Endodermal cell (in vitro differentiated cells): Measurements from ENCODE around the gene THSD7B. TPM values are rescaled to one million over a fixed set of nuclear protein-coding genes. Genes with fewer than 3 reads are reported as not detected.
"Not testable (repeated sequence)": the region's sequence is repeated elsewhere in the genome, so short reads cannot be mapped to it uniquely, and the experiment has no call there.

Experiments
- DNase-seq: peaks from one replicate; pipeline ENCODE4 v3.0.0-alpha.2; 2017
- H3K27ac ChIP-seq: 2 replicates; pipeline ENCODE4 v1.5.1; 2013; ENCODE audit warnings: mild to moderate bottlenecking, low read depth, low read length, moderate library complexity
- H3K27me3 ChIP-seq: 2 replicates; pipeline ENCODE4 v1.6.1; 2013; ENCODE audit warnings: mild to moderate bottlenecking, low read length, moderate library complexity; ENCODE audit not compliant: insufficient read depth, control insufficient read depth, poor library complexity, severe bottlenecking
- H3K36me3 ChIP-seq: 2 replicates; pipeline ENCODE4 v1.7.0; 2013; ENCODE audit warnings: mild to moderate bottlenecking, low read length, moderate library complexity; ENCODE audit not compliant: control insufficient read depth, insufficient read depth
- H3K4me1 ChIP-seq: one replicate; pipeline ENCODE4 v1.7.0; 2013; ENCODE audit warnings: low read length; ENCODE audit not compliant: control insufficient read depth, insufficient read depth
- H3K4me3 ChIP-seq: 2 replicates; pipeline ENCODE4 v1.5.1; 2013; ENCODE audit warnings: mild to moderate bottlenecking, low read length, moderate library complexity
- H3K9ac ChIP-seq: 2 replicates; pipeline ENCODE4 v1.6.1; 2013; ENCODE audit warnings: mild to moderate bottlenecking, low read length, moderate library complexity; ENCODE audit not compliant: poor library complexity, severe bottlenecking; ENCODE audit errors: extremely low read depth
- H3K9me3 ChIP-seq: 2 replicates; pipeline ENCODE4 v1.6.1; 2013; ENCODE audit warnings: mild to moderate bottlenecking, low read length, moderate library complexity; ENCODE audit not compliant: control insufficient read depth
- H3K27ac Mint-ChIP-seq: 2 replicates; pipeline ENCODE4 v1.8.0; 2020; ENCODE audit warnings: mixed read lengths
- H3K27me3 Mint-ChIP-seq: 2 replicates; pipeline ENCODE4 v1.8.0; 2021; ENCODE audit warnings: mild to moderate bottlenecking, mixed read lengths; ENCODE audit not compliant: insufficient read depth
- H3K36me3 Mint-ChIP-seq: 2 replicates; pipeline ENCODE4 v1.8.0; 2020; ENCODE audit warnings: low read depth, mixed read lengths
- H3K4me1 Mint-ChIP-seq: 2 replicates; pipeline ENCODE4 v1.8.0; 2020; ENCODE audit warnings: mixed read lengths
- H3K4me3 Mint-ChIP-seq: 2 replicates; pipeline ENCODE4 v1.8.0; 2020; ENCODE audit warnings: mild to moderate bottlenecking, moderate library complexity, mixed read lengths
- H3K9me3 Mint-ChIP-seq: 2 replicates; pipeline ENCODE4 v1.8.0; 2020; ENCODE audit warnings: mild to moderate bottlenecking, mixed read lengths
- CTCF ChIP-seq: fragments of 200-600 bp; sonication (generic); conservative IDR thresholded peaks from 2 replicates; pipeline ENCODE4 v1.5.0; 2021; ENCODE audit warnings: antibody characterized with exemption, mild to moderate bottlenecking
- whole genome bisulfite sequencing, 2 experiments: methylation state at CpG; one replicate each; pipeline versions ENCODE4 v1.1.5 to v1.1.7; 2013; ENCODE audit warnings: missing lambda C conversion rate in 2 of 2, mixed read lengths in 1 of 2; ENCODE audit not compliant: insufficient coverage in 1 of 2, insufficient read length in 1 of 2; 5-methylcytosine and 5-hydroxymethylcytosine counted together
- total RNA-seq, 2 donors: library from RNA; stranded (reverse); fragmentation: NEBNext Ultra II Directional in 1 of 2; extraction: Animal tissue kit (Norgen Biotek cat#: 25700) in 1 of 2; gene quantifications; 2 replicates in 1 of 2; 3 replicates in 1 of 2; pipeline ENCODE4 v1.2.1, GENCODE V29; 2021

Gene THSD7B
- total RNA-seq, 2 donors from 2014 or later: 1.8 to 2.6 TPM

DNA sequence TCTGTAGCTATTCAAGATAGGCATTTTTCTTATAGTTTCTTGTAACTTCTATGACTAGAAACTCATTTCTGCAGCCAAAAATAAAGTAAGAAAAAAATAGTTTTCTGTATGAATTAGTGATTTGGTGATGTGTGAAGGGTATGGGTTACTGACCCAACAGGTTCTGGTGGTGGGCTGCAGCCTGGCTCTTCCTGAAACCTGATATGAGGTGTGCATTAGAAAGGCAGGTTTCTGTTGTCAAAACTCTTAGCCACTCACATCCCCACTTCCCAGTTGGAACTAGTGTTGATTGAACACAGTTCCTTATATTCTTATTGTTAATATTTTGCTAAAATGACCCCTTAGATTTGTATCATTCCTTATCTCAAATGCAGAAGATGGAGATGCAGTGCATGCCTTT, 330.8 kb downstream of the THSD7B start:
- no peaks in the 10 kb centered on the region for H3K36me3 ChIP-seq

GRCh38 chr2:137096693-137097092, 331.3 kb downstream of the THSD7B start:
- no peak overlapping the region for H3K27ac Mint-ChIP-seq
- no peaks in the 10 kb centered on the region for H3K4me1 Mint-ChIP-seq
- Histone ChIP-seq H3K9me3 (no peaks in the 10 kb centered on the region), H3K27me3 (no peaks in the 10 kb centered on the region), H3K9ac (no peak overlapping the region), H3K4me1 (no peaks in the 10 kb centered on the region), H3K27ac (no peak overlapping the region), H3K4me3 (no peak overlapping the region), H3K36me3 (no peaks in the 10 kb centered on the region)
- H3K36me3 Mint-ChIP-seq: no peaks in the 10 kb centered on the region
- WGBS, 2 experiments: 60% methylated on average over 1 of the region's 1 CpG; no CpG with 5 or more reads in 1 of the 2 experiments
- peak; percentile 73 for DNase-seq
- peak; percentile 81 for TF ChIP-seq CTCF
- H3K4me3 Mint-ChIP-seq: no peak overlapping the region
- H3K9me3 Mint-ChIP-seq: no peaks in the 10 kb centered on the region
- no peaks in the 10 kb centered on the region for H3K27me3 Mint-ChIP-seq

More for the DNA sequence above, 330.8 kb downstream of the THSD7B start:
- H3K36me3 Mint-ChIP-seq: no peaks in the 10 kb centered on the region
- no peaks in the 10 kb centered on the region for H3K27me3 ChIP-seq
- no peak for TF ChIP-seq CTCF
- H3K27me3 Mint-ChIP-seq: no peaks in the 10 kb centered on the region
- DNase-seq: no peak
- no peak overlapping the region for H3K4me3 Mint-ChIP-seq
- no peaks in the 10 kb centered on the region for H3K9me3 ChIP-seq
- H3K27ac ChIP-seq: no peak overlapping the region
- H3K4me3 ChIP-seq: no peak overlapping the region
- no peaks in the 10 kb centered on the region for H3K9me3 Mint-ChIP-seq
- no peak overlapping the region for H3K9ac ChIP-seq
- no peaks in the 10 kb centered on the region for H3K4me1 Mint-ChIP-seq
- no peaks in the 10 kb centered on the region for H3K4me1 ChIP-seq
- no peak overlapping the region for H3K27ac Mint-ChIP-seq

GRCh38 chr2:137101814-137102213, 336.5 kb downstream of the THSD7B start:
- not testable (repeated sequence) for H3K9me3 ChIP-seq, H3K4me1 Mint-ChIP-seq, H3K36me3 ChIP-seq, H3K4me1 ChIP-seq, H3K36me3 Mint-ChIP-seq, H3K27me3 Mint-ChIP-seq, H3K9ac ChIP-seq, H3K27ac ChIP-seq, H3K27ac Mint-ChIP-seq, DNase-seq, H3K4me3 ChIP-seq, H3K4me3 Mint-ChIP-seq, H3K27me3 ChIP-seq
- 90 to 97% methylated on average over 3 of the region's 3 CpGs for WGBS, 2 experiments
- peaks cover 13% of the 10 kb centered on the region for H3K9me3 Mint-ChIP-seq

- Mint-ChIP-seq H3K4me1 (peaks cover 11% of the 10 kb centered on the region), H3K9me3 (peaks cover 17% of the 10 kb centered on the region), H3K27me3 (no peaks in the 10 kb centered on the region), H3K4me3 (no peak overlapping the region), H3K27ac (no peak overlapping the region), H3K36me3 (no peaks in the 10 kb centered on the region)
- no peak overlapping the region for H3K9ac ChIP-seq
- TF ChIP-seq CTCF: no peak
- no peak overlapping the region for H3K27ac ChIP-seq
- no peak overlapping the region for H3K4me3 ChIP-seq
- H3K9me3 ChIP-seq: peaks cover 9% of the 10 kb centered on the region
- no peaks in the 10 kb centered on the region for H3K4me1 ChIP-seq
- no peaks in the 10 kb centered on the region for H3K36me3 ChIP-seq
- H3K27me3 ChIP-seq: no peaks in the 10 kb centered on the region
- DNase-seq: no peak
These were observed 342.6 kb downstream of the THSD7B start for GRCh38 chr2:137107904-137108303.
